Mononuclear cell (primary cell): Measurements from ENCODE around the gene PLEKHG5. TPM values are rescaled to one million over a fixed set of nuclear protein-coding genes. Genes with fewer than 3 reads are reported as not detected.

Experiments
- H3K27me3 ChIP-seq: 2 replicates; pipeline ENCODE4 v1.6.0; 2011; ENCODE audit warnings: low read length, control low read depth; ENCODE audit not compliant: insufficient read depth
- H3K4me1 ChIP-seq: 2 replicates; pipeline ENCODE4 v1.5.1; 2011; ENCODE audit warnings: mild to moderate bottlenecking, low read length, control low read depth; ENCODE audit not compliant: insufficient read depth
- H3K4me3 ChIP-seq: 2 replicates; pipeline ENCODE4 v1.5.1; 2011; ENCODE audit warnings: mild to moderate bottlenecking, low read length, moderate library complexity
- H3K9me3 ChIP-seq: 2 replicates; pipeline ENCODE4 v1.5.1; 2011; ENCODE audit warnings: low read depth, mild to moderate bottlenecking, control low read depth, low read length
- total RNA-seq: library from RNA; depleted of rRNA; stranded (reverse); fragments of >200 nt; gene quantifications from one replicate; pipeline ENCODE4 v1.2.3, GENCODE V29; 2012

The PLEKHG5 gene
- total RNA-seq, 1 donor = 2.1 TPM

- Histone ChIP-seq H3K27me3 (peaks cover 64% of the 10 kb centered on the region), H3K9me3 (no peaks in the 10 kb centered on the region), H3K4me1 (peaks cover 16% of the 10 kb centered on the region), H3K4me3 (no peak overlapping the region)
Observed at GRCh38 chr1:6419397-6419803, 72.1 kb downstream of the PLEKHG5 start.

- H3K27me3 ChIP-seq = peaks cover 60% of the 10 kb centered on the region
- peaks cover 11% of the 10 kb centered on the region for H3K4me1 ChIP-seq
- no peaks in the 10 kb centered on the region for H3K9me3 ChIP-seq
- H3K4me3 ChIP-seq = no peak overlapping the region
Observed at GRCh38 chr1:6418668-6419396, 72.6 kb downstream of the PLEKHG5 start.

GRCh38 chr1:6417961-6418667 is 73.4 kb downstream of the PLEKHG5 start:
- Histone ChIP-seq H3K4me3 (no peak overlapping the region), H3K9me3 (no peaks in the 10 kb centered on the region), H3K4me1 (peaks cover 6% of the 10 kb centered on the region), H3K27me3 (peaks cover 53% of the 10 kb centered on the region)

Other genes starting within 250 kb of the PLEKHG5 start
- not detected for gene HES3, start 247.5 kb downstream of the PLEKHG5 start, total RNA-seq
- 0.84 TPM for gene GPR153, start 230.6 kb downstream of the PLEKHG5 start, total RNA-seq
- 2.1 TPM for gene ACOT7, start 97.9 kb downstream of the PLEKHG5 start, total RNA-seq
- not detected for gene HES2, start 71.7 kb downstream of the PLEKHG5 start, total RNA-seq
- 0.52 TPM for gene ESPN, start 66.9 kb downstream of the PLEKHG5 start, total RNA-seq
- 60.7 TPM for gene TNFRSF25, start 25.5 kb downstream of the PLEKHG5 start, total RNA-seq
- gene NOL9, start 62.8 kb upstream of the PLEKHG5 start, total RNA-seq = 73.4 TPM
- gene TAS1R1, start 63.6 kb upstream of the PLEKHG5 start, total RNA-seq = 0.10 TPM
- 13.1 TPM for gene ZBTB48, start 88.3 kb upstream of the PLEKHG5 start, total RNA-seq
- gene KLHL21, start 111.2 kb upstream of the PLEKHG5 start, total RNA-seq = 57.4 TPM
- gene PHF13, start 122.1 kb upstream of the PLEKHG5 start, total RNA-seq = 4.7 TPM
- 7.6 TPM for gene THAP3, start 133.2 kb upstream of the PLEKHG5 start, total RNA-seq
- gene DNAJC11, start 210.1 kb upstream of the PLEKHG5 start, total RNA-seq = 17.3 TPM